HG02623 (cell line): Measurements from ENCODE around the gene TNRC6B.
"Not testable (repeated sequence)": the region's sequence is repeated elsewhere in the genome, so short reads cannot be mapped to it uniquely, and the experiment has no call there.

Experiments
- ATAC-seq: cut with Tn5 transposase; IDR thresholded peaks from one replicate; pipeline ENCODE4 v1.9.1; 2021; ENCODE audit warnings: moderate library complexity; ENCODE audit not compliant: unreplicated experiment

TNRC6B gene

GRCh38 chr22:40177738-40178416 lies at the start of gene TNRC6B:
TSS of gene TNRC6B (plus strand) at chr22:40177925. CDS start at chr22:40178136, 211 bp downstream.
- ATAC-seq = peak; percentile 79

- peak; percentile 40 for ATAC-seq
Measured at GRCh38 chr22:40128989-40129388, 48.7 kb upstream of the TNRC6B start.

- no peak for ATAC-seq
Measured at GRCh38 chr22:40137132-40137531, 40.6 kb upstream of the TNRC6B start.

GRCh38 chr22:40138866-40139265 lies 38.9 kb upstream of the TNRC6B start:
- no peak for ATAC-seq

GRCh38 chr22:40147388-40148176 lies 30.1 kb upstream of the TNRC6B start:
- ATAC-seq = no peak

- ATAC-seq = no peak
Measured at GRCh38 chr22:40153192-40153591, 24.5 kb upstream of the TNRC6B start.

- no peak for ATAC-seq
Measured at GRCh38 chr22:40153705-40154104, 24.0 kb upstream of the TNRC6B start.

- no peak for ATAC-seq
Measured at GRCh38 chr22:40156001-40156516, 21.7 kb upstream of the TNRC6B start.

- ATAC-seq = not testable (repeated sequence)
Measured at GRCh38 chr22:40156682-40157081, 21.0 kb upstream of the TNRC6B start.

GRCh38 chr22:40157330-40157945 lies 20.3 kb upstream of the TNRC6B start:
- ATAC-seq = no peak

- ATAC-seq = no peak
Measured at GRCh38 chr22:40161194-40161593, 16.5 kb upstream of the TNRC6B start.

- ATAC-seq = not testable (repeated sequence)
Measured at GRCh38 chr22:40165537-40165936, 12.2 kb upstream of the TNRC6B start.

GRCh38 chr22:40175611-40176244 lies 2.0 kb upstream of the TNRC6B start:
- no peak for ATAC-seq

- ATAC-seq = no peak
Measured at GRCh38 chr22:40176921-40177737, 596 bp upstream of the TNRC6B start.

GRCh38 chr22:40178417-40179409 lies 988 bp downstream of the TNRC6B start:
- ATAC-seq = no peak

GRCh38 chr22:40179526-40179925 lies 1.8 kb downstream of the TNRC6B start:
- ATAC-seq = no peak

- no peak for ATAC-seq
Measured at GRCh38 chr22:40180403-40180802, 2.7 kb downstream of the TNRC6B start.

- no peak for ATAC-seq
Measured at GRCh38 chr22:40181323-40181722, 3.6 kb downstream of the TNRC6B start.

- no peak for ATAC-seq
Measured at GRCh38 chr22:40182231-40182835, 4.6 kb downstream of the TNRC6B start.
